ENCODE data around the gene PTEN.
"Not testable (repeated sequence)": the region's sequence is repeated elsewhere in the genome, so short reads cannot be mapped to it uniquely, and the experiment has no call there.

The PTEN gene

DNA sequence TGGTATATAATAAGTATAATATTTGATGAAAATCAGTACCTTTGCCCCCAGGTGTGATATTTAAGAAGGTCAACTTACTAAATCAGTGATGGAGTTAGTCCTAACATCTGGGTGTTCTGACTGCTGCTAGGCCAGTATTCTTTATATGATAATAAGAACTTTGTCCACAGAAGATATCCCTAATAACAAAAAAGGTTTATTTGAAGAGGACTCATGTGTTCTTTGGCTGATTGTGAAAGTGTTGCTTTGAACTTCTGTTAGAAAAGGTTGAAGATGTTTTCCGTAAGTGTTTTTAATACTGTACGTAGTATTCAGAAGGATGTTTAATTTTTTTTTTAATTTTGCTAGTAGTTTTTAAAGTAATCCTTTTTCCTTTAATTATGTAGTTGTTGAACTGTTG is 10.2 kb downstream of the PTEN start:
- no peak for DNase-seq

GRCh38 chr10:87875929-87876571 is 12.6 kb downstream of the PTEN start:
- no peak for DNase-seq

DNA sequence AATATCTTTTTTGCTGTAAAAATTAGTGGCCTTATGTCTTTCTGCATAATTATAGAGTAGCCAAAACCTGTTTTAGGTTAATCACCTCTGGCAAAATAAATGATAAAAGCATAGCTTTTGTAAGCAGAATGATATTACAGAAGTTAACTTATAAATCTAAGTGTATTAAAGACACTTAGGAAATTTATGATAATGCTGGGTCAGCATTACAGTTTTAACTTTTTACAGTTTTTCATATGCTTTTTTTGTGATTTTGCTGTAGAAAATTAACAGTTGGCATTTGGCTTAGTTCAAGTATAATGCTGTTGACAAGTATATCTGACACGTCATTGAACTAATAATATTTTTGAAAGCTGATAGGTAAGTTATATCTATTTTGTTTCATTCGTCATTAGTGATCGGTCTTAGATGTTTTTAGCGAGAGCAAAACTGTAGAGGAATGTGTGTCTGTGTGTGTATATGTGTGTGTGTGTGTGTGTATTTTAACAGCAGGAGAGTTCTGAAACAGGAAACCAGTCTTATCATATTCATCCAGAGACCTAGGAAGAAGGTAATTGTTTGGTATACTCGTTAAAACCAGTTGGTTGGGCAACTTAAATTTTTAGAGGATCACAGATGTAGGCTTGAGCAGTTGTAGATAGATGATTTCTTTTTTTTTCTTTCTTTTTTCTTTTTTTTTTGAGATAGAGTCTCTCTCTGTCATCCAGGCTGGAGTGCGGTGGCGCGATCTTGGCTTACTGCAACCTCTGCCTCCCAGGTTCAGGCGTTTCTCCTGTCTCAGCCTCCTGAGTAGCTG is 15.4 kb downstream of the PTEN start:
- no peak for DNase-seq

GRCh38 chr10:87880336-87880735 is 16.9 kb downstream of the PTEN start:
- no peak for DNase-seq

- DNase-seq = not testable (repeated sequence)
Measured at GRCh38 chr10:87881373-87882059, 18.1 kb downstream of the PTEN start.

- DNase-seq = no peak
Measured at GRCh38 chr10:87882555-87883294, 19.3 kb downstream of the PTEN start.

DNA sequence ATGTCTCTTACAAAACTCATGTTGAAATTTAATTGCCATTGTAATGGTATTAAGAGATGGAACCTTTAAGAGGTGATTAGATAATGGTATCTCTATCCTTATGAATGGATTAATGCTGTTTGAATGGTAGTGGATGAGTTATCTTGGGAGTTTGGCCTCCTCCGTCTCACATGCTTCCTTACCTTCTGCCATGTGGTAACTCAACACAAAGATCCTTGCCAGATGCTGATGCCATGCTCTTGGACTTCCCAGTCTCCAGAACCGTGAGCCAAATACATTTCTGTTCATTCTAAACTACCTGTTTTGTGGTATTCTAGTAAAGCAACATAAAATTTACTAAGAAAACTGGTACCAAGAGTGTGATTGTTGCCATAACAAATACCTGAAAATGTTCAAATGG is 23.2 kb downstream of the PTEN start:
- DNase-seq = no peak

- no peak for DNase-seq
Measured at GRCh38 chr10:87887146-87887545, 23.7 kb downstream of the PTEN start.

DNA sequence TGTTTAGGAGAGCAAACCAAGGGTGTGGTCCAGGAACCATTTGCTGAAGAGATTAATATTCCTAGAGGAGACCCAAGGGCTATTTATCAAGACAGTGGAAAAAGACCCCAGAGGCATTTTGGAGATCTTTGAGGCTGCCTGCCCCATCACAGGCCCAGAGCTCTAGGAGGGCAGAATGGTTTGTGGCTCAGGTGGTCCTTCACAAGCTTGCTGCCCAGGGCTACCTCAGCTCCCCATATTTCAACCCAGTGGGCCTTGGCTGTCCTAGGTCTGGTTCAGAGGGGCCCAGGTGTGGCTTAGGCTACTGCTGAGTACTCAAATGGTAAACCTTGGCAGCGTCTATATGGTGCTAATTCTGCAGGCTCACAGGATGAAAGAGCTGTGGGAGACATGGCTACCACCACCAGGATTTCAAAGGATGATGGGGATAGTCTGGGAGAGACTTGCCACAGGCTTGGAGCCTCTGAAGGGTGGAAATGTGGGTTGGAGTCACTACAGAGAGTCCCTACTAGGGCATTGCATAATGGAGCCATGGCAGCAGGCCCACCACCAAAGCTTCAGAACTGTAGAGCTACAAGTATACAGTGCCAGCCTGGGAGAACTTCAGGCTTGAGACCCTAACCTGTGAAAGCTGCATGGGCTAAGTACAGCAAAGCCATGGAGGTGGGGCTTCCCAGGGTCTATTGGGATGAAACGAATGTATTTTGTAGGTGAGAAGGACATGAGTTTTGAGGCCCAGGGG is 24.3 kb downstream of the PTEN start:
- no peak for DNase-seq

- DNase-seq = no peak
Measured at GRCh38 chr10:87895430-87895829, 32.0 kb downstream of the PTEN start.

- no peak for DNase-seq
Measured at GRCh38 chr10:87896216-87896615, 32.8 kb downstream of the PTEN start.

DNA sequence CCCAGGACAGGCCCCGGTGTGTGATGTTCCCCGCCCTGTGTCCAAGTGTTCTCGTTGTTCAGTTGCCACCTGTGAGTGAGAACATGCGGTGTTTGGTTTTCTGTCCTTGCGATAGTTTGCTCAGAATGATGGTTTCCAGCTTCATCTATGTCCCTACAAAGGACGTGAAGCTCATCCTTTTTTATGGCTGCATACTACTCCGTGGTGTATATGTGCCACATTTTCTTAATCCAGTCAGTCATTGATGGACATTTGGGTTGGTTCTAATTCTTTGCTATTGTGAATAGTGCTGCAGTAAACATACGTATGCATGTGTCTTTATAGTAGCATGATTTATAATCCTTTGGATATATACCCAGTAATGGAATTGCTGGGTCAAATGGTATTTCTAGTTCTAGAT is 34.5 kb downstream of the PTEN start:
- not testable (repeated sequence) for DNase-seq

DNA sequence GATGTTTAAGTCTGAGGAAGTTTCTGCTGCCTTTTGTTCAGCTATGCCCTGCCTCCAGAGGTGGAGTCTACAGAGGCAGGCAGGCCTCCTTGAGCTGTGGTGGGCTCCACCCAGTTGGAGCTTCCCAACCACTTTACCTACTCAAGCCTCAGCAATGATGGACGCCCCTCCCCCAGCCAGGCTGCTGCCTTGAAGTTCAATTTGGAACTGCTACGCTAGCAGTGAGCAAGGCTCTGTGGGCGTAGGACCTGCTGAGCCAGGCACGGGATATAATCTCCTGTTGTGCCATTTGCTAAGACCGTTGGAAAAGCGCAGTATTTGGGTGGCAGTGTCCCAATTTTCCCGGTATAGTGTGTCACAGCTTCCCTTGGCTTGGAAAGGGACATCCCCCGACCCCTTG is 40.0 kb downstream of the PTEN start:
- DNase-seq = not testable (repeated sequence)

DNA sequence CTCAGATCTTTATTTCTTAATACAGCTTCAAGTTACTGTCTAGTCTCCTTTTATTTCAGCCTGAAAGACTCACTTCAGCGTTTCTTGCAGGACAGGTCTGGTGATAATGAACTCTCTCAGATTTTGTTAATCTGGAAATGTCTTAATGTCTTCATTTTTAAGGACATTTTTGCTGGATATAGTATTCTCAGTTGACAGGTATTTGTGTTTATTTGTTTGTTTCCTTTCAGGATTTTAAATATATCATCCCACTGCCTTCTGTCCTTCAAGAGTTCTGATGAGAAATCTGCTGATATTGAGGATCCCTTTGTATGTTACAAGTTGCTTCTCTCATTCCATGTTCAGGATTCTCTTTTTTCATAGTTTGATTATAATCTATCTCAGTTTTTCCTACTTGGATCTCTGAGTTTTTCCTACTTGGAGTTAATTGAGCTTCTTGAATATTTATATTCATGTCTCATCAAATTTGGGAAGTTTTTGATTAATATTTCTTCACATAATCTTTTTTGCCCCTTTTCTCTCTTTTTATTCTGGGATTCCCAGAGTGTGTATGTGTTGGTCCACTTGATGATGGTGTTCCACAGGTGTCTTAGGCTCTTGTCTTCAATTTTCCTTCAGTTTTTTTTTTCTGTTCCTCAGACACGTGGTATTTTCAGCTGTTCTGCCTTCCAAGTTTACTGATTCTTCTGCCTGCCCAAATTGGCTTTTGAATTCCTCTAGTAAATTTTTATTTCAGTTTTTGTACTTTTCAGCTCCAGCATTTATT is 49.9 kb downstream of the PTEN start:
- no peak for DNase-seq

DNA sequence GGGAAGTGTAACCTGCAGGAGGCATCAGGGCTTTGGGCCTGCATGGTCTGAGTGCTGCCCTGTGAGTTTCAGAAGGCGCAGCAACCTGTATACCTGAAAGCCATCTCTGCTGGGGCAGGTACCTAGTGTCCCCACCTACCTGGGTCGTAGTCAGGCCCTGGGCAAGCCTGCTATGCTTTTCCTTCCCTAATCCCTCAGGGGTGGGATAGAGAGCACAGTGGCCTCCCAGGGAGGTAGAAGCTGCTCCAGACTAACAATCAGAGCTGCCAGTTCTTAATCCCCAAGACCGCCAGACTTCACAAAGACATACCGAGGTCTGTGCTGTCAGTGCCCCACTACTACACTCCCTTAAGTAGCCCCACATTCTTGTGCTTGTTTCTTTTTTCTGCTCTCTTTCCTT is 52.0 kb downstream of the PTEN start:
- no peak for DNase-seq

DNA sequence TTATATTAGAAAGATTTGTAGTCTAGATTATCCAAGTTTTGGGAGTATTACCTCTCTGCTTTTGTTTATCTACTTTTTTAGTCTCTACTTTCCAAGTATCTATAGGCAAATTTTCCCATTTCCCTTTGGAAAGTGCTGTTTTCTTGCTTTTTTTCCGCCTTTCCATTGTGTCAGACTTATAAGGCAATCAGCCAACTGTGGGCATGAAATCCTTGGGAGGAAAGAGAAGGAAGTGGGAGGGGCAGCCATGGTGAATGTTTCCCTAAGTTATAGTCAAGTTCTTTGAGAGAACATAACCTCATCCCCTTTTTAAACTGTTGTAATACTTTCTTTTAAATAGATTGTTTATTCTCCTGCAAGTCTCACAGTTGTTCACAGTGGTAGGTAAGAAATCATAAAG is 52.6 kb downstream of the PTEN start:
- DNase-seq = no peak

DNA sequence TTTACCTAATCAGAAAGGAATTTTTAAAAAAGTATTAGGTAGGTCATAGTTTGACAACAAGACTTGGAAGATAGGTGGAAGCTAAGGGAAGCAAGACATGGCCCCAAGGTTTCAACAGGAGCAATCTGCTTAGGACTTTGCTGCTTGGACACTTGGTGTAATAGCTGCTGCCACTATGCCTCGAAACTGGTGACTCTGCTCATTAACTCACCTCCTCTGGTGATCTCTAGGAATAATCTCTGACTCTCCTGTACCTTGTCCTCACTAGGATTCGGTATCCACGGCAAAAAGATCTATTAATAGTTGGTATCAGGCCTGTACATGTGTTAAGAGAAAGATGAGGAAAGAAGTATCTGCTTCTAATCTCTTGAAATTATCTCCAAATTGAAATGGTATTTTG is 53.1 kb downstream of the PTEN start:
- no peak for DNase-seq

DNA sequence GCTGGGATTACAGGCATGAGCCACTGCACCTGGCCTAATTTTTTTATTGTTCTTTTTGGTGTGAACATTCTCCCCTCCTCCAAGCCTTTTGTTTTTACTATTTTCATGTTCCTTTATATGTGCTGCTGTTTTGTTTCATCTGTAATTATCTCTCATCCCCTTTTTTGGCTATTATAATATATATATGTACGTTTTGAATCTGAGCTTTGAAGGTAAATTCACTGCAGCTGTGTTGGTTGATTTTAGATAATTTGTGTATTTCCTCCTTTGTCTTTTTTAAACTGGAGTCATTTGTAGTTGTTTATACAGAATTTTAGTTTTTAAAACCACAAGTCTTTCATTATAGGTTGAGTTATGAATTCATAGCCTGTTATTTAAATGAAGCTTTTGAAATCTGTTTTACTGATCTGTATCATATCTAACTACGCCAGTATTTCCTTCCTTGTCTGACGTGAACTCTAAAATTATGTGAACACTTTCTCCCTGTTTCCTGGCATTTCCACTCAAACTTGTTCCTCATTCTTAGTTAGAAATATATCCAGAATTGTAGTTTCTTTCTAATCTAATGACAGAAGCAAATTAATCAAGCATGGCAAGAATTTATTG is 54.9 kb downstream of the PTEN start:
- DNase-seq = no peak

DNA sequence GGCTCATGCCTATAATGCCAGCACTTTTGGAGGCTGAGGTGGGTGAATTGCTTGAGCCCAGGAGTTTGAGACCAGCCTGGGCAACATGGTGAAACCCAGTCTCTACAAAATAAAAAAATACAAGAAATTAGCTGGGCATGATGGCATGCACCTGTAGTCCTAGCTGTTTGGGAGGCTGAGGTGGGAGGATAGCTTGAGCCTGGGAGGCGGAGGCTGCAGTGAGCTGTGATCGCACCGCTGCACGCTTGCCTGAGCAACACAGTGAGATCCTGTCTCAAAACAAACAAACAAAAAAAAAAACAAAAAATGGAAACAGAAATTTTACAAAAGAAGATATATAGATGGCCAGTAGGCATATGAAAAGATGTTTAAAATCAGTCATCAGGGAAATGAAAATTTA is 57.1 kb downstream of the PTEN start:
- no peak for DNase-seq

- DNase-seq = no peak
Measured at GRCh38 chr10:87921931-87922688, 58.7 kb downstream of the PTEN start.

- no peak for DNase-seq
Measured at GRCh38 chr10:87923233-87923632, 59.8 kb downstream of the PTEN start.

All from NCI-H2081 treated with DMSO at 0.1 percent for 48 hours (cell line).